Right renal pelvis (tissue), 4 donors: ENCODE measurements around the gene KLF13. TPM values are rescaled to one million over a fixed set of nuclear protein-coding genes. Genes with fewer than 3 reads are reported as not detected.

Experiments
- polyA plus RNA-seq, 4 donors: library from polyadenylated mRNA; unstranded; fragments of 120-200 nt; gene quantifications; one replicate each; pipeline ENCODE4 v1.2.1, GENCODE V29; 2013; ENCODE audit not compliant: insufficient read length in 4 of 4

KLF13 gene
- polyA plus RNA-seq, 4 donors: 69.0 to 80.1 (median 73.1) TPM

Other genes starting within 250 kb of the KLF13 start
- under 1 TPM; 0.20 to 0.53 (median 0.36) TPM for gene TRPM1, start 225.1 kb upstream of the KLF13 start, polyA plus RNA-seq